ENCODE results near the gene OR3A2. TPM values are rescaled to one million over a fixed set of nuclear protein-coding genes. Genes with fewer than 3 reads are reported as not detected.

OR3A2 gene
- total RNA-seq, 4 donors from 2014 or later, result not detected

GRCh38 chr17:3318336-3318735, 67.8 kb downstream of the OR3A2 start:
- DNase-seq, result no peak
- WGBS, 2 donors (ENCODE audit: low coverage in 1 of 2), result 48 to 57% methylated on average over 5 of the region's 5 CpGs
- Histone ChIP-seq H3K27ac (no peak overlapping the region), H3K4me1 (no peaks in the 10 kb centered on the region), H3K36me3 (no peaks in the 10 kb centered on the region), H3K9me3 (no peaks in the 10 kb centered on the region), H3K4me3 (no peak overlapping the region), H3K27me3 (no peaks in the 10 kb centered on the region)
- in situ Hi-C loops (cut with MboI; ENCODE audit: low pct_ligation_motif_present in 1 of 4, low pct_unique_long_range_greater_than_20kb in 1 of 4, low sequenced_read_pairs in 3 of 4), result loop anchor here in 1 of 4 donors (25.0 kb wide), 1 partner anchor 106 kb away; the partner anchor contains the start of gene OR1A1
- no peak for TF ChIP-seq CTCF (IDR thresholded peaks at IDR 0.05)
- intact Hi-C loops (cut with DNase I; ENCODE audit: low total_unique reads), result no loop called here

- H3K36me3 ChIP-seq, result no peaks in the 10 kb centered on the region
These were observed 69.3 kb downstream of the OR3A2 start for GRCh38 chr17:3316836-3317235.

GRCh38 chr17:3308603-3309002, 77.5 kb downstream of the OR3A2 start:
- 53 to 66% methylated on average over 2 to 4 of the region's 4 CpGs for WGBS, 2 donors (ENCODE audit: low coverage in 1 of 2)
- TF ChIP-seq CTCF (IDR thresholded peaks at IDR 0.05), result no peak
- intact Hi-C loops (cut with DNase I; ENCODE audit: low total_unique reads), result no loop called here

More at GRCh38 chr17:3316836-3317235, 69.3 kb downstream of the OR3A2 start:
- Histone ChIP-seq H3K4me3 (no peak overlapping the region), H3K27me3 (no peaks in the 10 kb centered on the region), H3K27ac (no peak overlapping the region), H3K9me3 (no peaks in the 10 kb centered on the region), H3K4me1 (no peaks in the 10 kb centered on the region)
- no peak for TF ChIP-seq EP300 (IDR thresholded peaks at IDR 0.05; ENCODE audit: low read depth)
- TF ChIP-seq POLR2A (IDR thresholded peaks at IDR 0.05), result no peak
- no peak for TF ChIP-seq POLR2AphosphoS5 (IDR thresholded peaks at IDR 0.05)
- no peak for TF ChIP-seq CTCF (IDR thresholded peaks at IDR 0.05)
- in situ Hi-C loops (cut with MboI; ENCODE audit: low pct_ligation_motif_present in 1 of 4, low pct_unique_long_range_greater_than_20kb in 1 of 4, low sequenced_read_pairs in 3 of 4) (loop anchor here in 1 of 4 donors (25.0 kb wide), 1 partner anchor 105 kb away; the partner anchor contains the start of gene OR1A1), intact Hi-C loops (cut with DNase I; ENCODE audit: low total_unique reads) (no loop called here)
- DNase-seq, result no peak
- 42 to 43% methylated on average over 3 of the region's 3 CpGs for WGBS, 2 donors (ENCODE audit: low coverage in 1 of 2)

GRCh38 chr17:3298260-3298659, 87.8 kb downstream of the OR3A2 start, which contains the start of gene OR3A1:
TSS of gene OR3A1 (minus strand) at chr17:3298360. CDS start at chr17:3292582, 5,778 bp downstream.
- peaks cover 5% of the 10 kb centered on the region for H3K27me3 ChIP-seq
- H3K4me3 ChIP-seq, result no peak within 1 kb of the TSS
- in situ Hi-C loops (cut with MboI; ENCODE audit: low pct_ligation_motif_present in 1 of 4, low pct_unique_long_range_greater_than_20kb in 1 of 4, low sequenced_read_pairs in 3 of 4) (no loop called here), intact Hi-C loops (cut with DNase I; ENCODE audit: low total_unique reads) (no loop called here)
- H3K9me3 ChIP-seq, result no peaks in the 10 kb centered on the region
- no peaks in the 10 kb centered on the region for H3K36me3 ChIP-seq
- H3K27ac ChIP-seq, result no peak within 1 kb of the TSS
- 84 to 91% methylated on average over 6 of the region's 6 CpGs for WGBS, 2 donors (ENCODE audit: low coverage in 1 of 2)
- TF ChIP-seq POLR2AphosphoS5 (IDR thresholded peaks at IDR 0.05) (no peak), EP300 (IDR thresholded peaks at IDR 0.05; ENCODE audit: low read depth) (no peak), POLR2A (IDR thresholded peaks at IDR 0.05) (no peak), CTCF (IDR thresholded peaks at IDR 0.05) (no peak)
- no peak for DNase-seq
- no peaks in the 10 kb centered on the region for H3K4me1 ChIP-seq

More at GRCh38 chr17:3308603-3309002, 77.5 kb downstream of the OR3A2 start:
- Histone ChIP-seq H3K9me3 (no peaks in the 10 kb centered on the region), H3K27ac (no peak overlapping the region), H3K4me3 (no peak overlapping the region), H3K27me3 (no peaks in the 10 kb centered on the region), H3K36me3 (no peaks in the 10 kb centered on the region), H3K4me1 (no peaks in the 10 kb centered on the region)
- in situ Hi-C loops (cut with MboI; ENCODE audit: low pct_ligation_motif_present in 1 of 4, low pct_unique_long_range_greater_than_20kb in 1 of 4, low sequenced_read_pairs in 3 of 4), result loop anchor here in 1 of 4 donors (25.0 kb wide), 1 partner anchor 96 kb away; the partner anchor contains the start of gene OR1A1
- no peak for DNase-seq

Data from transverse colon (tissue), 4 donors.